GM19193 (cell line): ENCODE data around the gene KCNC1.

Source experiments
- POLR2A ChIP-seq: IDR thresholded peaks from 4 replicates; pipeline ENCODE4 v1.6.1; 2011; ENCODE audit not compliant: insufficient read depth, insufficient read length; ENCODE audit errors: extremely low read depth

Gene KCNC1

DNA sequence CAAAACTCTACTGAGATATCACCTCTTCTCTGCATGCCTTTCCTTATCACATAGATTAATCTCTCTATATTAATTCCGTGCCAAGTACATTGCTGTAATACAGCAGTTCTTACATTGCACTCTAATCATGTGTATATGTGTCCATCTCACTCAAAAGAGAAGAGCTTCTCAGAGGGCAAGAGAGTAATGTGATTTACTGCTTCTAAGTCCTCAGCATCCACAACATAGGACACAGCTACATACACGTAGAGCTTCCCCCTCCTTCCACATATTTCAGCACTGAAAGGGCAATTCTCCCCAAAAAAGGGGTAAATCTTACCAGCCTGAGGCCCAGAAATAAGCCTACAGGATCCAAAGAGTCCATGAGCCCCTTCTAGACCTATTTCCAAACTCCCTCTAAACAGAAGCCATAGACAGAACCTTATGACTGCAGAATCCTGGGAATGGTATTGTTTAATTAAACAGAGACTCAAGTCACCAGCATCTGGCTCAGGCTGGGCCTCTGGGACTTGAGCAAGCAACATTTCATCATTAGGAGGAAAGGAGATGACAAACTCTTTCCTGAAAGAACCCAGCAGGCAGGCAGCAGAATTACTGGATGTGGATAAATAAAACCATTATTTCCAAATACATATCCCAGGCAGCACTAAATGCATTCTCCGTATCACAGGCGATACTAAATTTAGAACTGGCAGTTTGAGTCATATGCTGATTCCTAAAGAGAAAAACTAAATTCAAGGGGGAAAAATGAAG is 87.2 kb downstream of the KCNC1 start:
- TF ChIP-seq POLR2A, result no peak

- TF ChIP-seq POLR2A, result no peak
These were observed 87.8 kb downstream of the KCNC1 start for GRCh38 chr11:17822401-17822781.

DNA sequence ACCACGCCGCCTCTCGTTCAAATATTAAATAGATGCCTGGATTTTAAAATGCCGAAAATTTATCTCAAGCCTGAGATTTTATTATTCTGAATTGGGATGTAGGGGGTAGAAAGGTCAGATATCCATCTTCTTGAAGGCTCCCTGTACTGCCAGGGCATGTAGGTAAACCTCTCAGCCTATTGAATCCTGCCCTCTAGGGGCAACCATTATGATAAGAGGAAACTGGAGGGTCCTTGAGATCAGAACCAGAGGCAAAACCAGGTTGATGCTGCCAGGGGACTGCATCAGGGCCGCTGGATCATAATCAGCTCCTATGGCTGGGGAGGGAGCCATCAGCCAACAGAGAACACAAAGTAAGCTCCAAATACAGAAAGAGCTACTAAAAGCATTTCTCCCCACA is 92.4 kb downstream of the KCNC1 start:
- TF ChIP-seq POLR2A, result no peak

GRCh38 chr11:17828311-17828751 is 93.8 kb downstream of the KCNC1 start:
- TF ChIP-seq POLR2A, result no peak

DNA sequence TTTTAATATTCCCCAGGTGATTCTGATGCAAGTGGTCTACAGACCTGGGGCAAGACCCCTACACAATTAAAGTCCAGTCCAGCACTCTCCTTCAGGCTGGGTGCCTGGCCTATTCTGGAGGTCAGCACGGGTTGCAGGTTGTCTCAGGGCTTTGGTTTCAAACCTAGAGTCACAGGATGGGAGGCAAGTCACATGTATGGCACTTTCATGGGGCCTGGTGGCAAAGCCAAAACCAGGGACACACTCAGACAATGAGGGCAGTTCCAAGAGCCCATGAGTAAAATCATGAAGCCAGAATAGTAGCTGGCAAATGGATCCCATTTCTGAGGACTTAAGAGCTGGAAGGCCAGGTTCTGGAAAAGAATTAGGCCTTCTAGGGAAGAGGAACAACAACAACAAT is 96.6 kb downstream of the KCNC1 start:
- no peak for TF ChIP-seq POLR2A

DNA sequence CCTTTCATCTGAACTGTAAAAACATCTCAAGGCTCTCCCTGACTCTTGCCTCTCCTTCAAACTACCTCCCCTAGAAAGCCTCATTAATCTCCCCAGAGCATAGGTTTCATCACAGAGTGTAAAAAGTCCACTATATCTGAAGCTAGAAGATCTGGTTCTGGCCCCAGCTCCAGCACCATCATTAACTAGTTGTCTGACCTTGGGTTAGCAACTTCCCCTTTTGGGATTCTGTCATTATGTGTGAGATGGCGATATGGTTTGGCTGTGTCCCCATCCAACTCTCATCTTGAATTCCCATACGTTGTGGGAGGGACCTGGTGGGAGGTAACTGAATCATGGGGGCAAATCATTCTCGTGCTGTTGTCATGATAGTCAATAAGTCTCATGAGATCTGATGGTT is 97.3 kb downstream of the KCNC1 start:
- no peak for TF ChIP-seq POLR2A
